H1 (cell line): ENCODE measurements around the gene ZNF618. TPM values are rescaled to one million over a fixed set of nuclear protein-coding genes. Genes with fewer than 3 reads are reported as not detected.

Source experiments
- CTCF ChIA-PET: fragments of 300-600 bp; sonication (Branson Sonifier 250); formaldehyde crosslinking; loops from one replicate; lab custom pipeline; 2021; ENCODE audit not compliant: partially characterized antibody; lab: Charles Lee
- POLR2A ChIA-PET: fragments of 300-600 bp; sonication (Branson Sonifier 250); formaldehyde crosslinking; loops from one replicate; lab custom pipeline; 2021; ENCODE audit warnings: inconsistent platforms; ENCODE audit not compliant: partially characterized antibody; lab: Charles Lee
- DNase-seq, 2 experiments: peaks; one replicate each; pipeline versions ENCODE4 v3.0.0 to v3.0.0-alpha.2; 2010 to 2022; ENCODE audit warnings: low spot score in 2 of 2, low read depth in 1 of 2, mixed read lengths in 1 of 2
- FAIRE-seq: peaks from 2 replicates; lab custom pipeline; 2011; peaks lifted over from hg19 to GRCh38; lab: Jason Lieb, UNC
- H2AFZ ChIP-seq: 2 replicates; pipeline ENCODE4 v1.8.1; 2012; ENCODE audit warnings: low read length, inconsistent platforms
- H2AK5ac ChIP-seq: 2 replicates; pipeline ENCODE4 v1.6.1; 2013; ENCODE audit warnings: low read depth, low read length
- H2BK120ac ChIP-seq: replicated peaks from 2 replicates; pipeline ENCODE3; 2013; ENCODE audit warnings: low read depth, low read length, inconsistent platforms
- H2BK12ac ChIP-seq: 2 replicates; pipeline ENCODE4 v1.6.1; 2013; ENCODE audit warnings: low read depth, low read length
- H2BK15ac ChIP-seq: 2 replicates; pipeline ENCODE4 v1.6.1; 2013; ENCODE audit warnings: low read length
- H2BK20ac ChIP-seq: 2 replicates; pipeline ENCODE4 v1.6.1; 2013; ENCODE audit warnings: low read length
- H2BK5ac ChIP-seq: 2 replicates; pipeline ENCODE4 v1.6.1; 2013; ENCODE audit warnings: low read depth, low read length
- H3K14ac ChIP-seq: 2 replicates; pipeline ENCODE4 v1.6.1; 2013; ENCODE audit warnings: inconsistent platforms; ENCODE audit not compliant: insufficient read length
- H3K18ac ChIP-seq: 2 replicates; pipeline ENCODE4 v1.6.1; 2013; ENCODE audit warnings: low read length; ENCODE audit errors: extremely low read depth
- H3K23ac ChIP-seq: 2 replicates; pipeline ENCODE4 v1.6.1; 2013; ENCODE audit warnings: inconsistent platforms; ENCODE audit not compliant: insufficient read length
- H3K23me2 ChIP-seq: 2 replicates; pipeline ENCODE4 v1.6.1; 2013; ENCODE audit warnings: low read depth, low read length
- H3K27ac ChIP-seq: 2 replicates; pipeline ENCODE4 v1.6.1; 2011; ENCODE audit warnings: low read depth, low read length, inconsistent platforms
- H3K27me3 ChIP-seq, 4 experiments: replicated peaks in 1 of 4; 1 replicate in 1 of 4; 2 replicates in 3 of 4; pipeline versions ENCODE4 v1.6.1 to v1.8.1; 2011 to 2013; ENCODE audit warnings: low read length in 3 of 4, mild to moderate bottlenecking in 3 of 4, inconsistent platforms in 2 of 4, mixed read lengths in 2 of 4, moderate library complexity in 1 of 4; ENCODE audit not compliant: control insufficient read depth in 3 of 4, insufficient read depth in 3 of 4; ENCODE audit errors: extremely low read depth in 1 of 4
- H3K36me3 ChIP-seq, 4 experiments: 2 replicates each; pipeline versions ENCODE4 v1.6.1 to v1.8.1; 2011 to 2013; ENCODE audit warnings: mild to moderate bottlenecking in 4 of 4, low read length in 3 of 4, moderate library complexity in 2 of 4, control low read depth in 1 of 4, inconsistent platforms in 1 of 4; ENCODE audit not compliant: insufficient read depth in 4 of 4, control insufficient read depth in 2 of 4
- H3K4ac ChIP-seq: replicated peaks from 2 replicates; pipeline ENCODE3; 2013; ENCODE audit warnings: low read length, low read depth, mixed read lengths, inconsistent platforms; ENCODE audit not compliant: insufficient read length
- H3K4me1 ChIP-seq, 4 experiments: replicated peaks in 1 of 4; 1 replicate in 1 of 4; 2 replicates in 3 of 4; pipeline versions ENCODE4 v1.6.1 to v1.8.1; 2011 to 2013; ENCODE audit warnings: low read length in 3 of 4, inconsistent platforms in 2 of 4, mixed read lengths in 1 of 4; ENCODE audit not compliant: insufficient read depth in 4 of 4, control insufficient read depth in 3 of 4
- H3K4me2 ChIP-seq, 2 experiments: 2 replicates each; pipeline versions ENCODE4 v1.6.1 to v1.8.1; 2011 to 2013; ENCODE audit warnings: low read depth in 2 of 2, low read length in 2 of 2, control low read depth in 1 of 2, inconsistent platforms in 1 of 2, mild to moderate bottlenecking in 1 of 2; ENCODE audit not compliant: insufficient read depth in 1 of 2
- H3K4me3 ChIP-seq, 4 experiments: fragments of 200-600, 300-600 bp in 1 of 4; sonication (generic), shearing (Covaris generic), sonication (Bioruptor Twin) in 1 of 4; 2 replicates each; pipeline versions ENCODE4 v1.5.1 to v1.8.1; 2011 to 2016; ENCODE audit warnings: low read length in 4 of 4, low read depth in 3 of 4, control low read depth in 2 of 4, inconsistent platforms in 2 of 4, mild to moderate bottlenecking in 2 of 4, mixed read lengths in 1 of 4, moderate library complexity in 1 of 4; ENCODE audit not compliant: insufficient read depth in 2 of 4; ENCODE audit errors: extremely low read depth in 1 of 4
- H3K56ac ChIP-seq: replicated peaks from 2 replicates; pipeline ENCODE3; 2013; ENCODE audit warnings: low read depth, mild to moderate bottlenecking, mixed read lengths, low read length, inconsistent platforms; ENCODE audit not compliant: insufficient read length
- H3K79me1 ChIP-seq: 2 replicates; pipeline ENCODE4 v1.6.1; 2013; ENCODE audit warnings: low read depth, low read length, control low read depth
- H3K79me2 ChIP-seq, 2 experiments: 2 replicates each; pipeline versions ENCODE4 v1.6.1 to v1.8.1; 2012 to 2013; ENCODE audit warnings: low read length in 2 of 2, mild to moderate bottlenecking in 2 of 2, inconsistent platforms in 1 of 2; ENCODE audit not compliant: insufficient read depth in 2 of 2, control insufficient read depth in 1 of 2
- H3K9ac ChIP-seq, 4 experiments: replicated peaks in 1 of 4; 1 replicate in 1 of 4; 2 replicates in 3 of 4; pipeline versions ENCODE4 v1.6.1 to v1.8.1; 2011 to 2013; ENCODE audit warnings: low read depth in 3 of 4, low read length in 3 of 4, control low read depth in 2 of 4, mild to moderate bottlenecking in 2 of 4, moderate library complexity in 2 of 4, inconsistent platforms in 1 of 4; ENCODE audit errors: extremely low read depth in 1 of 4
- H3K9me3 ChIP-seq, 2 experiments: 2 replicates each; pipeline versions ENCODE4 v1.6.1 to v1.8.1; 2012 to 2013; ENCODE audit warnings: mild to moderate bottlenecking in 2 of 2, moderate library complexity in 2 of 2, control low read depth in 1 of 2, inconsistent platforms in 1 of 2, low read depth in 1 of 2, low read length in 1 of 2, mixed read lengths in 1 of 2; ENCODE audit not compliant: insufficient read depth in 2 of 2
- H4K20me1 ChIP-seq, 2 experiments: replicated peaks in 1 of 2; 2 replicates each; pipeline versions ENCODE3 to v1.8.1; 2011 to 2013; ENCODE audit warnings: inconsistent platforms in 2 of 2, low read length in 2 of 2, mild to moderate bottlenecking in 1 of 2; ENCODE audit not compliant: insufficient read depth in 2 of 2, control insufficient read depth in 1 of 2
- H4K5ac ChIP-seq: 2 replicates; pipeline ENCODE4 v1.6.1; 2013; ENCODE audit warnings: low read length, low read depth, mixed read lengths, inconsistent platforms; ENCODE audit not compliant: insufficient read length
- H4K8ac ChIP-seq: 2 replicates; pipeline ENCODE4 v1.8.0; 2013; ENCODE audit warnings: mild to moderate bottlenecking, moderate library complexity, low read length, inconsistent platforms; ENCODE audit not compliant: insufficient read depth; ENCODE audit errors: extremely low read depth
- H4K91ac ChIP-seq: replicated peaks from 2 replicates; pipeline ENCODE3; 2013; ENCODE audit warnings: low read length, mixed read lengths, inconsistent platforms; ENCODE audit not compliant: insufficient read length
- CEBPB ChIP-seq: IDR thresholded peaks from 2 replicates; pipeline ENCODE4 v1.6.1; 2012; ENCODE audit warnings: low read depth, low read length
- CREB1 ChIP-seq: IDR thresholded peaks from 2 replicates; pipeline ENCODE4 v1.6.1; 2012; ENCODE audit warnings: inconsistent platforms
- HDAC2 ChIP-seq, 2 experiments: fragments of 300-600 bp in 1 of 2; sonication (generic) in 1 of 2; IDR thresholded peaks; 2 replicates each; pipeline ENCODE4 v1.6.1; 2011 to 2012; ENCODE audit warnings: low read depth in 2 of 2, low read length in 2 of 2, mild to moderate bottlenecking in 2 of 2, moderate library complexity in 2 of 2, borderline replicate concordance in 1 of 2, inconsistent platforms in 1 of 2
- JUN ChIP-seq: IDR thresholded peaks from 2 replicates; pipeline ENCODE4 v1.6.1; 2011; ENCODE audit warnings: low read depth, mild to moderate bottlenecking, improper control_type of control experiment, low read length
- MAFK ChIP-seq: IDR thresholded peaks from 2 replicates; pipeline ENCODE4 v1.6.1; 2012; ENCODE audit warnings: low read depth, mild to moderate bottlenecking, improper control_type of control experiment, low read length
- NANOG ChIP-seq: IDR thresholded peaks from 2 replicates; pipeline ENCODE4 v1.6.1; 2011; ENCODE audit warnings: low read length, low read depth, mild to moderate bottlenecking, inconsistent platforms; ENCODE audit not compliant: insufficient read depth, poor library complexity, severe bottlenecking
- POLR2AphosphoS5 ChIP-seq: IDR thresholded peaks from 2 replicates; pipeline ENCODE4 v1.6.1; 2011; ENCODE audit warnings: low read depth, low read length
- SP1 ChIP-seq: IDR thresholded peaks from 2 replicates; pipeline ENCODE4 v1.6.1; 2011; ENCODE audit warnings: low read depth, low read length
- TCF12 ChIP-seq: IDR thresholded peaks from 2 replicates; pipeline ENCODE4 v1.6.1; 2011; ENCODE audit warnings: low read depth, mild to moderate bottlenecking, low read length
- ZNF274 ChIP-seq: IDR thresholded peaks from 2 replicates; pipeline ENCODE4 v1.7.0; 2012; ENCODE audit warnings: low read length, borderline replicate concordance; ENCODE audit errors: extremely low read depth
- WGBS, 2 experiments: shearing (Covaris generic) in 1 of 2; methylation state at CpG; one replicate each; pipeline versions ENCODE4 v1.1.6 to v1.1.7; 2013 to 2015; ENCODE audit warnings: low lambda C conversion rate in 2 of 2, mixed read lengths in 2 of 2, inconsistent platforms in 1 of 2, low coverage in 1 of 2, missing lambda C conversion rate in 1 of 2; ENCODE audit not compliant: insufficient replicate concordance in 2 of 2, insufficient coverage in 1 of 2, insufficient read length in 1 of 2; ENCODE audit errors: extremely low coverage in 1 of 2, missing lambda C conversion rate in 1 of 2; 5-methylcytosine and 5-hydroxymethylcytosine counted together
- polyA plus RNA-seq, 7 experiments: library from polyadenylated mRNA; depleted of rRNA in 3 of 7; stranded (reverse) in 5 of 7; unstranded in 2 of 7; fragments of >200 nt in 5 of 7; fragments of 200-250 nt in 2 of 7; gene quantifications; 1 replicate in 5 of 7; 2 replicates in 1 of 7; 4 replicates in 1 of 7; pipeline versions ENCODE4 v1.2.1 to v1.2.3, GENCODE V29; 2011 to 2013; ENCODE audit warnings: missing spikeins in 2 of 7, mixed read lengths in 2 of 7
- total RNA-seq: library from RNA; stranded (reverse); fragmentation: NEBNext Ultra II Directional; extraction: Animal tissue kit (Norgen Biotek cat#: 25700); gene quantifications from 2 replicates; pipeline ENCODE4 v1.2.1, GENCODE V29; 2021
- TF ChIP-seq, protein P1 (sequence below): IDR thresholded peaks from 2 replicates; pipeline ENCODE4 v1.6.1; 2012; ENCODE audit warnings: low read length, inconsistent platforms

ZNF618 gene
- total and polyA plus RNA-seq, 2 of the 8 experiments (the other 6 are each of a cell fraction or from before 2014, with no cell fraction given) = 9.6 to 28.5 TPM

DNA sequence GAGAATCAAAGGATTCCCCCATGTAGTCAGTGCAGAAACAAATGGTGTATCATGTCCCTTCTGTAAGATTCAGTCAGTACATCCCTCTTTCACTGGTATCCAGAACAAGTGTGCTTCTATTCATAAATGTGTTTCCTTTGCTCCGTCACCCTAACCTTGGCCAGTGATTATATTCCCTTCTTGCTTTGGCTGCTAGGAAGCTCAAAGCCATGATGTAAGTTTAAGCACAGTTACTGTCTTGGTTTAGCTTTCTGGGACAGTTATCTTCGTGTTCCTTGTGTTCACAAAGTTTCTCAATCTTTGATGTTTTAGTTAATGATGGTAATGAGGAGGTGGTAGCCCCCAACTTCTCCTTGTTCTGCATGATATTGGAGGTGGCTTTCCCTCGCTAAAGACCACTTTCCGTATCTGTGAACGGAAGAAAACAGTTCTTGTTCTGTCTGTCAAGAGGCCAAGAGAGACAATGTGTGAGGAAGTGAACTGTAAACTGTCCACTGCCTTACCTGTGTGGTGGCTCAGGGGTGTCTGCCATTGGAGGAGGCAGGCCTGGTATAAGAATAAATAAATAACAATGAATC, 204.2 kb downstream of the ZNF618 start:
- Histone ChIP-seq H4K20me1 (peaks cover 0 to 1% of the 10 kb centered on the region in 2 experiments), H2BK12ac (0 out of 2 replicates have a peak overlapping the region, but pooled peaks have one; percentile 18), H3K79me1 (no peaks in the 10 kb centered on the region), H2BK120ac (no peak overlapping the region), H3K4me2 (no peak overlapping the region), H3K23me2 (no peaks in the 10 kb centered on the region; the same call in 1 of the 2 replicates), H4K8ac (no peak overlapping the region), H3K9me3 (no peaks in the 10 kb centered on the region), H4K5ac (no peak overlapping the region), H3K23ac (no peak overlapping the region), H3K27me3 (peaks cover 0 to 3% (median under 1%) of the 10 kb centered on the region in 4 experiments; a peak in 3 of 7 replicates), H3K79me2 (no peaks in the 10 kb centered on the region), H3K56ac (no peak overlapping the region), H3K4me1 (peaks cover 0 to 6% (median 3%) of the 10 kb centered on the region in 4 experiments; a peak in 4 of 7 replicates), H3K14ac (no peak overlapping the region), H2AK5ac (no peak overlapping the region), H2BK5ac (no peak overlapping the region), H2BK15ac (no peak overlapping the region), H3K18ac (no peak overlapping the region), H3K36me3 (no peaks in the 10 kb centered on the region), H3K4ac (no peak overlapping the region), H3K9ac (no peak overlapping the region), H2BK20ac (no peak overlapping the region; the same call in 1 of the 2 replicates), H2AFZ (no peak overlapping the region), H3K4me3 (no peak overlapping the region), H3K27ac (no peak overlapping the region), H4K91ac (no peak overlapping the region)
- WGBS, 2 experiments = 79% methylated on average over 5 of the region's 5 CpGs; no CpG with 5 or more reads in 1 of the 2 experiments
- no peak for TF ChIP-seq POLR2AphosphoS5
- TF ChIP-seq, protein P1, sequence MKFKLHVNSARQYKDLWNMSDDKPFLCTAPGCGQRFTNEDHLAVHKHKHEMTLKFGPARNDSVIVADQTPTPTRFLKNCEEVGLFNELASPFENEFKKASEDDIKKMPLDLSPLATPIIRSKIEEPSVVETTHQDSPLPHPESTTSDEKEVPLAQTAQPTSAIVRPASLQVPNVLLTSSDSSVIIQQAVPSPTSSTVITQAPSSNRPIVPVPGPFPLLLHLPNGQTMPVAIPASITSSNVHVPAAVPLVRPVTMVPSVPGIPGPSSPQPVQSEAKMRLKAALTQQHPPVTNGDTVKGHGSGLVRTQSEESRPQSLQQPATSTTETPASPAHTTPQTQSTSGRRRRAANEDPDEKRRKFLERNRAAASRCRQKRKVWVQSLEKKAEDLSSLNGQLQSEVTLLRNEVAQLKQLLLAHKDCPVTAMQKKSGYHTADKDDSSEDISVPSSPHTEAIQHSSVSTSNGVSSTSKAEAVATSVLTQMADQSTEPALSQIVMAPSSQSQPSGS = no peak
- no peak for TF ChIP-seq CREB1
- TF ChIP-seq MAFK = no peak
- TF ChIP-seq CEBPB = no peak
- TF ChIP-seq JUN = no peak
- no peak for TF ChIP-seq SP1
- TF ChIP-seq ZNF274 = no peak
- TF ChIP-seq HDAC2 (IDR thresholded peaks at IDR 0.05; ENCODE audit: borderline replicate concordance in 1 of 2, low read depth in 2 of 2, low read length in 2 of 2) = no peak
- no peak for TF ChIP-seq TCF12
- TF ChIP-seq NANOG = no peak
- no peak for DNase-seq
- ChIA-PET CTCF (interaction anchor here (0.7 to 10.3 kb wide), 8 partner anchors 8 to 211 kb away, joined by 3 to 144 read pairs (median 15); no protein-coding TSS in a partner anchor), POLR2A (no interaction called here)
- no peak for FAIRE-seq
